ENCODE data around the gene TMEM178B.

Gene TMEM178B

GRCh38 chr7:141462958-141463357 lies 389.1 kb downstream of the TMEM178B start (continued):
- TF ChIP-seq PRDM1 (tag by site-specific recombination; IDR thresholded peaks at IDR 0.05) = no peak
- TF ChIP-seq, protein P1, sequence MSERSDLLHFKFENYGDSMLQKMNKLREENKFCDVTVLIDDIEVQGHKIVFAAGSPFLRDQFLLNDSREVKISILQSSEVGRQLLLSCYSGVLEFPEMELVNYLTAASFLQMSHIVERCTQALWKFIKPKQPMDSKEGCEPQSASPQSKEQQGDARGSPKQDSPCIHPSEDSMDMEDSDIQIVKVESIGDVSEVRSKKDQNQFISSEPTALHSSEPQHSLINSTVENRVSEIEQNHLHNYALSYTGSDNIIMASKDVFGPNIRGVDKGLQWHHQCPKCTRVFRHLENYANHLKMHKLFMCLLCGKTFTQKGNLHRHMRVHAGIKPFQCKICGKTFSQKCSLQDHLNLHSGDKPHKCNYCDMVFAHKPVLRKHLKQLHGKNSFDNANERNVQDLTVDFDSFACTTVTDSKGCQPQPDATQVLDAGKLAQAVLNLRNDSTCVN (tag by site-specific recombination; optimal IDR thresholded peaks at IDR 0.05) = no peak

- H3K36me3 ChIP-seq (ENCODE audit: control insufficient read depth in 2 of 2, insufficient read depth in 1 of 2, low read length in 2 of 2) = no peaks in the 10 kb centered on the region
- TF ChIP-seq ZNF404 (tag by site-specific recombination; IDR thresholded peaks at IDR 0.05) (no peak), ZNF433 (tag by site-specific recombination; IDR thresholded peaks at IDR 0.05; ENCODE audit: low read depth) (no peak), ZNF202 (tag by site-specific recombination; IDR thresholded peaks at IDR 0.05; ENCODE audit: borderline replicate concordance) (no peak), TSHZ1 (tag by site-specific recombination; IDR thresholded peaks at IDR 0.05; ENCODE audit: borderline replicate concordance) (no peak), ZEB2 (tag by site-specific recombination; IDR thresholded peaks at IDR 0.05) (no peak)
- H3K4me1 ChIP-seq (ENCODE audit: control insufficient read depth, insufficient read depth, low read length) = 0 out of 2 replicates have a peak, but pooled peaks cover 3% of the 10 kb centered on the region
- POLR2A ChIA-PET = no interaction called here
- H3K9me3 ChIP-seq (ENCODE audit: control insufficient read depth, insufficient read depth, low read depth, low read length) = no peaks in the 10 kb centered on the region
- no peak overlapping the region for H3K4me3 ChIP-seq (ENCODE audit: low read depth, low read length)
- CTCF ChIA-PET = no interaction called here
- no peak overlapping the region for H3K27ac ChIP-seq (ENCODE audit: extremely low read depth, low read depth, low read length)
Measured at GRCh38 chr7:141463986-141464385, 390.1 kb downstream of the TMEM178B start.

DNA sequence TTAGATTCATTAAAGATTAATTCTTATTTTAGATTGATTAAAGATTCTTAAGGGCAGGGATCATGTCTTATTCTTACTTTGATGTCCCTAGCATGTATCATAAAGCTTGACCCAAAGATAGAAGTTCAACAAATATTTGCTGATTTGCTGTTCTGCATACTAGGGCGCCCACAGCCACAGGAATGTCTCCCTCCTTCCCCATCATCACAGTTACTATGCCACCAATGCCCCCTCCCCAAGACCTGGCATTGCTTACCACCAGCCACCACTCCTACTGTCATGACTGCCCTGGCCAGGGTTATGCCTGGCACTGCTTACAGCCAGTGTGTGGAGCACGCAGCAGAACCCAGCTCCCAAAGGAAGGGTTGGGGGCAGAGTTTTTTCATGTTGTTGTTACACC lies 390.7 kb downstream of the TMEM178B start:
- CTCF ChIA-PET = no interaction called here

More for the DNA sequence above, 390.7 kb downstream of the TMEM178B start:
- H3K27ac ChIP-seq (ENCODE audit: extremely low read depth, low read depth, low read length) = no peak overlapping the region
- no peaks in the 10 kb centered on the region for H3K9me3 ChIP-seq (ENCODE audit: control insufficient read depth, insufficient read depth, low read depth, low read length)
- TF ChIP-seq ZNF354C (tag by site-specific recombination; IDR thresholded peaks at IDR 0.05; ENCODE audit: borderline replicate concordance, low read depth) = no peak
- TF ChIP-seq ZNF776 (tag by site-specific recombination; IDR thresholded peaks at IDR 0.05; ENCODE audit: borderline replicate concordance) = no peak
- TF ChIP-seq GLI2 (tag by site-specific recombination; IDR thresholded peaks at IDR 0.05; ENCODE audit: borderline replicate concordance, low read depth) = no peak
- TF ChIP-seq GLIS1 (tag by site-specific recombination; IDR thresholded peaks at IDR 0.05) = no peak
- TF ChIP-seq ZNF560 (tag by site-specific recombination; IDR thresholded peaks at IDR 0.05; ENCODE audit: borderline replicate concordance) = no peak
- no peak for TF ChIP-seq ZNF184 (tag by site-specific recombination; IDR thresholded peaks at IDR 0.05)
- TF ChIP-seq ZNF707 (tag by site-specific recombination; IDR thresholded peaks at IDR 0.05) = no peak
- no peak for TF ChIP-seq HOXC10 (CRISPR knock-in tag; IDR thresholded peaks at IDR 0.05)
- TF ChIP-seq ZNF610 (tag by site-specific recombination; IDR thresholded peaks at IDR 0.05; ENCODE audit: borderline replicate concordance) = no peak
- TF ChIP-seq ZSCAN16 (tag by site-specific recombination; IDR thresholded peaks at IDR 0.05) = no peak
- TF ChIP-seq ZNF223 (tag by site-specific recombination; IDR thresholded peaks at IDR 0.05) = no peak
- TF ChIP-seq, protein P2, sequence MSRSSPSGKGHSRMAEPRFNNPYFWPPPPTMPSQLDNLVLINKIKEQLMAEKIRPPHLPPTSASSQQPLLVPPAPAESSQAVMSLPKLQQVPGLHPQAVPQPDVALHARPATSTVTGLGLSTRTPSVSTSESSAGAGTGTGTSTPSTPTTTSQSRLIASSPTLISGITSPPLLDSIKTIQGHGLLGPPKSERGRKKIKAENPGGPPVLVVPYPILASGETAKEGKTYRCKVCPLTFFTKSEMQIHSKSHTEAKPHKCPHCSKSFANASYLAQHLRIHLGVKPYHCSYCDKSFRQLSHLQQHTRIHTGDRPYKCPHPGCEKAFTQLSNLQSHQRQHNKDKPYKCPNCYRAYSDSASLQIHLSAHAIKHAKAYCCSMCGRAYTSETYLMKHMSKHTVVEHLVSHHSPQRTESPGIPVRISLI (tag by site-specific recombination; IDR thresholded peaks at IDR 0.05) = no peak
- TF ChIP-seq, protein P3, sequence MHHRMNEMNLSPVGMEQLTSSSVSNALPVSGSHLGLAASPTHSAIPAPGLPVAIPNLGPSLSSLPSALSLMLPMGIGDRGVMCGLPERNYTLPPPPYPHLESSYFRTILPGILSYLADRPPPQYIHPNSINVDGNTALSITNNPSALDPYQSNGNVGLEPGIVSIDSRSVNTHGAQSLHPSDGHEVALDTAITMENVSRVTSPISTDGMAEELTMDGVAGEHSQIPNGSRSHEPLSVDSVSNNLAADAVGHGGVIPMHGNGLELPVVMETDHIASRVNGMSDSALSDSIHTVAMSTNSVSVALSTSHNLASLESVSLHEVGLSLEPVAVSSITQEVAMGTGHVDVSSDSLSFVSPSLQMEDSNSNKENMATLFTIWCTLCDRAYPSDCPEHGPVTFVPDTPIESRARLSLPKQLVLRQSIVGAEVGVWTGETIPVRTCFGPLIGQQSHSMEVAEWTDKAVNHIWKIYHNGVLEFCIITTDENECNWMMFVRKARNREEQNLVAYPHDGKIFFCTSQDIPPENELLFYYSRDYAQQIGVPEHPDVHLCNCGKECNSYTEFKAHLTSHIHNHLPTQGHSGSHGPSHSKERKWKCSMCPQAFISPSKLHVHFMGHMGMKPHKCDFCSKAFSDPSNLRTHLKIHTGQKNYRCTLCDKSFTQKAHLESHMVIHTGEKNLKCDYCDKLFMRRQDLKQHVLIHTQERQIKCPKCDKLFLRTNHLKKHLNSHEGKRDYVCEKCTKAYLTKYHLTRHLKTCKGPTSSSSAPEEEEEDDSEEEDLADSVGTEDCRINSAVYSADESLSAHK (tag by site-specific recombination; IDR thresholded peaks at IDR 0.05) = no peak
- no peak for TF ChIP-seq REST (tag by site-specific recombination; IDR thresholded peaks at IDR 0.05)
- TF ChIP-seq EGR2 (tag by site-specific recombination; IDR thresholded peaks at IDR 0.05; ENCODE audit: low read depth) = no peak
- H3K4me1 ChIP-seq (ENCODE audit: control insufficient read depth, insufficient read depth, low read length) = 0 out of 2 replicates have a peak, but pooled peaks cover 3% of the 10 kb centered on the region
- H3K36me3 ChIP-seq (ENCODE audit: control insufficient read depth in 2 of 2, insufficient read depth in 1 of 2, low read length in 2 of 2) = no peaks in the 10 kb centered on the region
- no peak overlapping the region for H3K4me3 ChIP-seq (ENCODE audit: low read depth, low read length)
- POLR2A ChIA-PET = no interaction called here
